ENCODE data around the gene SFXN3.
A peak's percentile ranks its signal among the peaks of the same experiment; 100 is the strongest.

The SFXN3 gene

DNA sequence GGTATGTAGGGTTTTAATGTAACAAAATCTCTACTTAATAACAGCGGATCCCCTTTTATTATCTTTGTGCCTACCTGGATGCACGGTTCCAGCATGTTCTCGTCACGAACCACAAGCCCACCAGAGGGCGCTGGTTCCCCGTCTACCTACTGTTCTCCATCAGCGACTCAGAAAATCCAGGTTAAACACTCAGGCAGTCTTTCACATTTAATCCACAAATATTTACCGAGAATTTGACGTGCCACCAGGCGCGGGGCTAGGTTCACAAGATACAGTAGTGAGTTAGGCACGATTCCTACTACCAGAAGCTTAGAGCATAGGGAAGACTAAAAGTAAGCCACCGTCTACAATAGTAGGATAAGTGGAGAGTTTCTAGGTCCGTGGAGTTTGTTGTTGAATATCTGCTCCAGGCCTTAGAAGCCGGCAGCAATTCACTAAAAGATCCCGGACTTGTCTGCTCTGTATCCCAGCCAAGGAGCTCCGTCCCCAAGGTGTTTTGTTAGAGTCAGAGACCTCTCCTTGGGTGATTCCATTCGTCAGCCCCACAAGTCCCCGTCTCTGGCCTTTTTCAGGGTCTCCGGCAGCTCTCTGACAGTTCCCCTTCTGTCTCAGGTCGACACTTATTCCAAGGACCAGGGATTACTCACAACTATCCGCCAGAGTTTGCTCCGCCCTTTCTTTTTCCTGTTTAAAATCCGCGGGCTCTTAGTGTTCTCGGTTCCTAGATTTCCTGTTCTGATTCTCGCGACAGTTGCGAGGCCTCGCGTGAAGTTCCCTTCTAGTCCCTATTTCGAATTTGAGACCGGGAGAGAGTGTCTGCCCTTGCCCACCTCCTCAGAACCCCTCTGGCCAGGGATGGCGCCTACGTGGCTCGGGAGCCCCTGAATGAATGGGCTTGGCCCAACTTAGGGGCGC lies 29.3 kb downstream of the SFXN3 start:
- TF ChIP-seq, protein P1, sequence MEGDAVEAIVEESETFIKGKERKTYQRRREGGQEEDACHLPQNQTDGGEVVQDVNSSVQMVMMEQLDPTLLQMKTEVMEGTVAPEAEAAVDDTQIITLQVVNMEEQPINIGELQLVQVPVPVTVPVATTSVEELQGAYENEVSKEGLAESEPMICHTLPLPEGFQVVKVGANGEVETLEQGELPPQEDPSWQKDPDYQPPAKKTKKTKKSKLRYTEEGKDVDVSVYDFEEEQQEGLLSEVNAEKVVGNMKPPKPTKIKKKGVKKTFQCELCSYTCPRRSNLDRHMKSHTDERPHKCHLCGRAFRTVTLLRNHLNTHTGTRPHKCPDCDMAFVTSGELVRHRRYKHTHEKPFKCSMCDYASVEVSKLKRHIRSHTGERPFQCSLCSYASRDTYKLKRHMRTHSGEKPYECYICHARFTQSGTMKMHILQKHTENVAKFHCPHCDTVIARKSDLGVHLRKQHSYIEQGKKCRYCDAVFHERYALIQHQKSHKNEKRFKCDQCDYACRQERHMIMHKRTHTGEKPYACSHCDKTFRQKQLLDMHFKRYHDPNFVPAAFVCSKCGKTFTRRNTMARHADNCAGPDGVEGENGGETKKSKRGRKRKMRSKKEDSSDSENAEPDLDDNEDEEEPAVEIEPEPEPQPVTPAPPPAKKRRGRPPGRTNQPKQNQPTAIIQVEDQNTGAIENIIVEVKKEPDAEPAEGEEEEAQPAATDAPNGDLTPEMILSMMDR (IDR thresholded peaks at IDR 0.05; ENCODE audit: low read depth, low read length, missing control alignments), result peak; percentile 95
- no peaks in the 10 kb centered on the region for H3K27me3 ChIP-seq (replicated peaks)
- DNase-seq, result peak; percentile 95
- no peaks in the 10 kb centered on the region for H3K36me3 ChIP-seq (replicated peaks)
- H3K27ac ChIP-seq, result peak overlapping the region; percentile 98
- H3K4me3 ChIP-seq (ENCODE audit: low read depth, low read length), result peak overlapping the region; percentile 97
- in situ Hi-C loops (cut with HindIII; ENCODE audit: low pct_ligation_motif_present, low sequenced_read_pairs), result no loop called here

DNA sequence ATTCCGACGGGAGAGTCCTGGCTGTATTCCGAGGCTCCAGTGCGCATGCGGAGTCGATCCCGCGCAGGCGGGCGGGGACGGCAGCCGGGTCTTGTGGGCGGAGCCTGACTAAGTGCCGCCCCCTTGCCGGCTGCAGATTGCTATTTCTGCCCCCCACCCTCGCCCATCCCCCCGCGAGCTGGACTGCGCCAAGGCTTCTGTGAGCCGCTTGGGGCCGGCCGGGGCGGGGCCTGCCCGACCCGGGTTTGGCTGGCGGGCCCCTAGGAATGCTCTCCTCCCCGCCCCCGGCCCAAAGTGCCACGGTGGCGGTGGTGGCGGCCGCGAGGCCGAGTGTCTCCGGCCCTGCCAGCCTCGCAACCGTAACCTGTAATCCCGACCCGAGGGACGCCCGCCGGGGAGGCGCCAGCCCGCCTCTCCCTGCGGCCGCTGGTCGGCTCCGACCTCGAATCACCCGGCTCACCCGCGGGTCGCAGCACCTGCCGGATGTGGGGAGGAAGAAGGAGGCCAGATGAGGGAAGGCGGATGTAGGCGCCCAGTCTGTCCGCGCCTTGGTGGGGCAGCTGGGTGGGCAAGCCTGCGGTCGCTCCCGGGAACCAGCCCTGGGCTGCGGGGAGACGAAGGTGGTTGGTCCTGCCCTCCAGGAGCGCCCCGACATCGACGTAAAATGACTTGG lies 30.1 kb downstream of the SFXN3 start:
- peak overlapping the region; percentile 98 for H3K27ac ChIP-seq
- peak overlapping the region; percentile 97 for H3K4me3 ChIP-seq (ENCODE audit: low read depth, low read length)
- in situ Hi-C loops (cut with HindIII; ENCODE audit: low pct_ligation_motif_present, low sequenced_read_pairs), result no loop called here
- TF ChIP-seq, protein P1 (IDR thresholded peaks at IDR 0.05; ENCODE audit: low read depth, low read length, missing control alignments), result no peak
- H3K27me3 ChIP-seq (replicated peaks), result no peaks in the 10 kb centered on the region
- no peaks in the 10 kb centered on the region for H3K36me3 ChIP-seq (replicated peaks)
- DNase-seq, result peak; percentile 84

DNA sequence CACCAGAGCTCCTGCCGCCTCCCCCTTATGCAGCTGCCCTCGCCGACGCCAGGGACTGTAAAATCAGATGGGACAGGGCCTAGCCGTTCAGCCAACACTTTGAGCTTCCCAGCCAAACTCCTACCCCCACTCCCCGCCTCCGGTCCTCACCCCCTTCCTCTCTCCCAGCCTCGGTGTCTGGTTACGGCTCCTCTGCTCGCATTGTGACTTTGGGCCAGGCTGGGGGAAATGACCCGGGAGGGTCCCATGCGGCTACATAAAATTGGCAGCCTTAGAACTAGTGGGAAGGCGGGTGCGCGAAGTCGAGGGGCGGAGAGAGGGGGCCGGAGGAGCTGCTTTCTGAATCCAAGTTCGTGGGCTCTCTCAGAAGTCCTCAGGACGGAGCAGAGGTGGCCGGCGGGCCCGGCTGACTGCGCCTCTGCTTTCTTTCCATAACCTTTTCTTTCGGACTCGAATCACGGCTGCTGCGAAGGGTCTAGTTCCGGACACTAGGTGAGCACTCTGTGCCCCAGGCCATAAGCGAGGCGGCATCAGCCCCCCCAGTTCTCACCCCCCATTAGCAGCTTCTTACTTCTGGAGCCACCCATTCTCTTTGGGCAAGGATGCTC lies 30.7 kb downstream of the SFXN3 start, which contains the start of gene KAZALD1:
KAZALD1 (plus strand) TSS at position 366 of the 608 bp plus-strand sequence. CDS start 604 bp downstream, outside the sequence.
- peak within 1 kb of the TSS; percentile 97 for H3K4me3 ChIP-seq (ENCODE audit: low read depth, low read length)
- in situ Hi-C loops (cut with HindIII; ENCODE audit: low pct_ligation_motif_present, low sequenced_read_pairs), result no loop called here
- H3K27ac ChIP-seq, result peak within 1 kb of the TSS; percentile 98
- no peak for DNase-seq
- H3K36me3 ChIP-seq (replicated peaks), result no peaks in the 10 kb centered on the region
- no peaks in the 10 kb centered on the region for H3K27me3 ChIP-seq (replicated peaks)
- TF ChIP-seq, protein P1 (IDR thresholded peaks at IDR 0.05; ENCODE audit: low read depth, low read length, missing control alignments), result no peak

DNA sequence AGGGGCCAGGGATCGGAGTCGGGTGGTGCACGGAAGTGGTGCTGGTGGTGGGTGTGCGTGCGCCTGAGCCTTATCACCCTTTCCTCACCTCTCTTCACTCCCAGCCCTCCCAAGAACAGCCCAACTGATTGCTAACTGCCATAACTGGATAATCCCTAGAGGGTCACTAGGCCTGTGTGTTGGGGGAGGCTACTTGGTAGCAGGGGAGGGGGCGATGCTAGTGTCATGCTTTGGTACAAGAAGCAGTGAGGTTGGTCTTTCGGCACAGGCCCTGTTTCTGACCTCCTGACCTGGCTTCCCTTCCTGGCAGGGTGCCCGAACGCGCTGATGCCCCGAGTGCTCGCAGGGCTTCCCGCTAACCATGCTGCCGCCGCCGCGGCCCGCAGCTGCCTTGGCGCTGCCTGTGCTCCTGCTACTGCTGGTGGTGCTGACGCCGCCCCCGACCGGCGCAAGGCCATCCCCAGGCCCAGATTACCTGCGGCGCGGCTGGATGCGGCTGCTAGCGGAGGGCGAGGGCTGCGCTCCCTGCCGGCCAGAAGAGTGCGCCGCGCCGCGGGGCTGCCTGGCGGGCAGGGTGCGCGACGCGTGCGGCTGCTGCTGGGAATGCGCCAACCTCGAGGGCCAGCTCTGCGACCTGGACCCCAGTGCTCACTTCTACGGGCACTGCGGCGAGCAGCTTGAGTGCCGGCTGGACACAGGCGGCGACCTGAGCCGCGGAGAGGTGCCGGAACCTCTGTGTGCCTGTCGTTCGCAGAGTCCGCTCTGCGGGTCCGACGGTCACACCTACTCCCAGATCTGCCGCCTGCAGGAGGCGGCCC lies 31.4 kb downstream of the SFXN3 start:
- no peak for DNase-seq
- H3K27ac ChIP-seq, result no peak overlapping the region
- TF ChIP-seq, protein P1 (IDR thresholded peaks at IDR 0.05; ENCODE audit: low read depth, low read length, missing control alignments), result peak; percentile 39
- H3K27me3 ChIP-seq (replicated peaks), result no peaks in the 10 kb centered on the region
- no peaks in the 10 kb centered on the region for H3K36me3 ChIP-seq (replicated peaks)
- in situ Hi-C loops (cut with HindIII; ENCODE audit: low pct_ligation_motif_present, low sequenced_read_pairs), result no loop called here
- H3K4me3 ChIP-seq (ENCODE audit: low read depth, low read length), result peak overlapping the region; percentile 97

DNA sequence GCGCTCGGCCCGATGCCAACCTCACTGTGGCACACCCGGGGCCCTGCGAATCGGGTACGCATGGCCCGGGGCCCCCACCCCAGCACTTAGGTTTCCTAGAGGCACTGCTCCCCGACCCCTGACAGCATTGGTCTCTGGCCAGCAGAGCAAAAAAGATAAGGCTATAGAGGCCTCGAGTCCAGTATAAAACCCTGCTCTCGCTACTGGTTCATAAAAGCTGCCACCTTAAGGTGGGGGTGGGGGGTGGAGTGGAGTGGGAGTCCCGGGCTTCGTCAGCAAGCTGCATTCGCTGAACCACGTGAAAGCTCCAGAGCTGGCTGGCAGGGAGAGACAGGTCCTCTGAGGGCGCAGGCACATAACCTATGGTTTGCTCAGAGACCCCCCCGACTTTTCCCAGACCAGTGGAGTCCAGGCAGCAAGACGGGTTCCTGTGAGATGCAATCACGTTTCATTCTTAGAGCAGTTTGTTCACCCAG lies 32.1 kb downstream of the SFXN3 start:
- no peaks in the 10 kb centered on the region for H3K36me3 ChIP-seq (replicated peaks)
- in situ Hi-C loops (cut with HindIII; ENCODE audit: low pct_ligation_motif_present, low sequenced_read_pairs), result no loop called here
- TF ChIP-seq, protein P1 (IDR thresholded peaks at IDR 0.05; ENCODE audit: low read depth, low read length, missing control alignments), result no peak
- no peak overlapping the region for H3K27ac ChIP-seq
- H3K27me3 ChIP-seq (replicated peaks), result no peaks in the 10 kb centered on the region
- peak overlapping the region; percentile 17 for H3K4me3 ChIP-seq (ENCODE audit: low read depth, low read length)
- no peak for DNase-seq

All from brain microvascular endothelial cell (primary cell).